Glomerular visceral epithelial cell (primary cell): ENCODE results near the gene CX3CL1.
A peak's percentile ranks its signal among the peaks of the same experiment; 100 is the strongest.
"Not testable (repeated sequence)": the region's sequence is repeated elsewhere in the genome, so short reads cannot be mapped to it uniquely, and the experiment has no call there.

Experiments
- DNase-seq: peaks from one replicate; pipeline ENCODE4 v3.0.0-alpha.2; 2016; ENCODE audit errors: extremely low spot score

The CX3CL1 gene

GRCh38 chr16:57357330-57358085 is 14.8 kb upstream of the CX3CL1 start:
- no peak for DNase-seq

- no peak for DNase-seq
These were observed 14.2 kb upstream of the CX3CL1 start for GRCh38 chr16:57358086-57358420.

GRCh38 chr16:57358527-57359095 is 13.7 kb upstream of the CX3CL1 start, which contains the start of gene CCL22:
Gene CCL22, plus strand, starts transcription at chr16:57358783. Its CDS starts 34 bp downstream, at chr16:57358817.
- no peak for DNase-seq

- no peak for DNase-seq
These were observed 11.9 kb upstream of the CX3CL1 start for GRCh38 chr16:57360321-57360935.

- DNase-seq = no peak
These were observed 10.9 kb upstream of the CX3CL1 start for GRCh38 chr16:57361404-57361803.

GRCh38 chr16:57364143-57364542 is 8.1 kb upstream of the CX3CL1 start:
- DNase-seq = no peak

- DNase-seq = no peak
These were observed 5.7 kb upstream of the CX3CL1 start for GRCh38 chr16:57366544-57367040.

- no peak for DNase-seq
These were observed 5.1 kb upstream of the CX3CL1 start for GRCh38 chr16:57367116-57367752.

GRCh38 chr16:57371494-57372371 is 557 bp upstream of the CX3CL1 start:
- DNase-seq = no peak

GRCh38 chr16:57373117-57373947 is 1.0 kb downstream of the CX3CL1 start:
- DNase-seq = no peak

- no peak for DNase-seq
These were observed 1.8 kb downstream of the CX3CL1 start for GRCh38 chr16:57374067-57374534.

GRCh38 chr16:57374925-57375465 is 2.7 kb downstream of the CX3CL1 start:
- DNase-seq = not testable (repeated sequence)

GRCh38 chr16:57376313-57376818 is 4.1 kb downstream of the CX3CL1 start:
- DNase-seq = no peak

GRCh38 chr16:57377080-57377841 is 5.0 kb downstream of the CX3CL1 start:
- DNase-seq = peak; percentile 20

- no peak for DNase-seq
These were observed 7.3 kb downstream of the CX3CL1 start for GRCh38 chr16:57379579-57379978.

- peak; percentile 55 for DNase-seq
These were observed 8.6 kb downstream of the CX3CL1 start for GRCh38 chr16:57380671-57381462.

GRCh38 chr16:57381791-57382534 is 9.7 kb downstream of the CX3CL1 start:
- no peak for DNase-seq
